Sigmoid colon (tissue), 7 donors: ENCODE measurements around the gene PHF5A. TPM values are rescaled to one million over a fixed set of nuclear protein-coding genes. Genes with fewer than 3 reads are reported as not detected.
"Not testable (repeated sequence)": the region's sequence is repeated elsewhere in the genome, so short reads cannot be mapped to it uniquely, and the experiment has no call there.

Source experiments
- DNase-seq: peaks from one replicate; pipeline ENCODE4 v3.0.0-alpha.2; 2019
- H3K27ac ChIP-seq, 4 donors: fragments of 200-600 bp; sonication (generic); one replicate each; pipeline ENCODE4 v1.5.1; 2016 to 2019; ENCODE audit warnings: mild to moderate bottlenecking in 1 of 4
- H3K27me3 ChIP-seq, 3 donors: fragments of 200-600 bp; sonication (generic); one replicate each; pipeline ENCODE4 v1.5.1; 2019; ENCODE audit warnings: mild to moderate bottlenecking in 1 of 3
- H3K36me3 ChIP-seq, 4 donors: fragments of 200-600 bp; sonication (generic); one replicate each; pipeline ENCODE4 v1.5.1; 2016 to 2019
- H3K4me1 ChIP-seq, 4 donors: fragments of 200-600 bp; sonication (generic); one replicate each; pipeline ENCODE4 v1.5.1; 2017 to 2019
- H3K4me3 ChIP-seq, 4 donors: fragments of 200-600 bp; sonication (generic); one replicate each; pipeline ENCODE4 v1.5.1; 2017 to 2019; ENCODE audit warnings: mild to moderate bottlenecking in 2 of 4, moderate library complexity in 1 of 4
- H3K9me3 ChIP-seq, 4 donors: fragments of 200-600 bp in 3 of 4; sonication (generic) in 3 of 4; one replicate each; pipeline versions ENCODE4 v1.5.1 to v1.6.1; 2013 to 2019
- EP300 ChIP-seq, 4 donors: sonication (generic); formaldehyde crosslinking; IDR thresholded peaks; one replicate each; pipeline ENCODE4 v1.6.1; 2017; ENCODE audit warnings: antibody characterized with exemption in 4 of 4
- POLR2A ChIP-seq, 2 donors: fragments of 450-650 bp; IDR thresholded peaks; one replicate each; pipeline ENCODE4 v1.6.1; 2016; ENCODE audit warnings: antibody characterized with exemption in 2 of 2, mild to moderate bottlenecking in 2 of 2, moderate library complexity in 2 of 2
- POLR2AphosphoS5 ChIP-seq, 4 donors: sonication (generic); formaldehyde crosslinking; IDR thresholded peaks; one replicate each; pipeline ENCODE4 v1.6.1; 2017; ENCODE audit warnings: antibody characterized with exemption in 4 of 4
- WGBS, 2 donors: extraction: QIAGEN DNeasy Blood & Tissue Kit; methylation state at CpG; one replicate each; pipeline ENCODE4 v1.1.7; 2013; 5-methylcytosine and 5-hydroxymethylcytosine counted together
- intact Hi-C: fragments of 100-400 bp; cut with DNase I; formaldehyde crosslinking; loops from one replicate; pipeline ENCODE4 v1.15.1; 2023
- polyA plus RNA-seq, 3 donors: library from polyadenylated mRNA; stranded (reverse); fragments of 200-250 nt; gene quantifications; one replicate each; pipeline ENCODE4 v1.2.3, GENCODE V29; 2013
- total RNA-seq, 4 donors: library from RNA; depleted of rRNA; stranded (reverse); fragments of >200 nt; gene quantifications; one replicate each; pipeline ENCODE4 v1.1.0, GENCODE V29; 2016
- TF ChIP-seq, protein P1 (sequence below), 4 experiments: fragments of 450-650 bp in 3 of 4; fragments of 200-600 bp in 1 of 4; IDR thresholded peaks; one replicate each; pipeline ENCODE4 v1.5.1; 2016 to 2019; ENCODE audit warnings: antibody characterized with exemption in 4 of 4, mild to moderate bottlenecking in 3 of 4, moderate library complexity in 2 of 4
- donor health status: healthy with polysubstance abuse.
- donor health status: Bipolar disorder and iron deficiency.
- donor health status: healthy.

Gene PHF5A
- total and polyA plus RNA-seq, 7 donors, result 31.9 to 59.6 (median 53.3) TPM

DNA sequence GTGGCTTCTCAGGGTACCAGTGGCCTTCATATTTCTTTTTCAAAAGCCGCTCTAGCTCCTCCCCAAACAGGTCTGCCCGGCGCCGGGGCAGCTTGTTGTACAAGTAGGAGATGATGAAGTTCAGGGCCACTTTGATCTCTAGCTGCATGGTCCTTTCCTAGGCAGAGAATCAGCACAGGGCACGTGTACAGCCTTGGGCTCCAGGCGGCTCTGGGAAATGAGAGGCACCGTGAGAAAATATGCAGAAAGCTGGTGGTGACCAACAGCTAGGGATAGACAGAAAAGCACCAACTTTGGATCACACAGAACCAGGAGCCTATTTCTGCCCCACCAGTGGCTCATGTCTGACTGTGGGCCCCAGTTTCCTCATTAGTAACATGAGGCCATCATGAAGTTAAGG lies 31.3 kb downstream of the PHF5A start:
- Histone ChIP-seq H3K27me3 (no peaks in the 10 kb centered on the region), H3K27ac (peak overlapping the region in 1 of 4 donors; percentile 12), H3K36me3 (peaks cover 24 to 65% (median 30%) of the 10 kb centered on the region in 4 donors), H3K4me1 (peaks cover 0 to 72% (median 50%) of the 10 kb centered on the region in 4 donors), H3K9me3 (no peaks in the 10 kb centered on the region), H3K4me3 (no peak overlapping the region)
- intact Hi-C loops, result no loop called here
- DNase-seq, result no peak
- TF ChIP-seq, protein P1, sequence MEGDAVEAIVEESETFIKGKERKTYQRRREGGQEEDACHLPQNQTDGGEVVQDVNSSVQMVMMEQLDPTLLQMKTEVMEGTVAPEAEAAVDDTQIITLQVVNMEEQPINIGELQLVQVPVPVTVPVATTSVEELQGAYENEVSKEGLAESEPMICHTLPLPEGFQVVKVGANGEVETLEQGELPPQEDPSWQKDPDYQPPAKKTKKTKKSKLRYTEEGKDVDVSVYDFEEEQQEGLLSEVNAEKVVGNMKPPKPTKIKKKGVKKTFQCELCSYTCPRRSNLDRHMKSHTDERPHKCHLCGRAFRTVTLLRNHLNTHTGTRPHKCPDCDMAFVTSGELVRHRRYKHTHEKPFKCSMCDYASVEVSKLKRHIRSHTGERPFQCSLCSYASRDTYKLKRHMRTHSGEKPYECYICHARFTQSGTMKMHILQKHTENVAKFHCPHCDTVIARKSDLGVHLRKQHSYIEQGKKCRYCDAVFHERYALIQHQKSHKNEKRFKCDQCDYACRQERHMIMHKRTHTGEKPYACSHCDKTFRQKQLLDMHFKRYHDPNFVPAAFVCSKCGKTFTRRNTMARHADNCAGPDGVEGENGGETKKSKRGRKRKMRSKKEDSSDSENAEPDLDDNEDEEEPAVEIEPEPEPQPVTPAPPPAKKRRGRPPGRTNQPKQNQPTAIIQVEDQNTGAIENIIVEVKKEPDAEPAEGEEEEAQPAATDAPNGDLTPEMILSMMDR (IDR thresholded peaks at IDR 0.05), result no peak
- TF ChIP-seq POLR2A (IDR thresholded peaks at IDR 0.05) (no peak), POLR2AphosphoS5 (IDR thresholded peaks at IDR 0.05) (no peak), EP300 (IDR thresholded peaks at IDR 0.05) (no peak)
- 93 to 94% methylated on average over 7 of the region's 7 CpGs for WGBS, 2 donors

DNA sequence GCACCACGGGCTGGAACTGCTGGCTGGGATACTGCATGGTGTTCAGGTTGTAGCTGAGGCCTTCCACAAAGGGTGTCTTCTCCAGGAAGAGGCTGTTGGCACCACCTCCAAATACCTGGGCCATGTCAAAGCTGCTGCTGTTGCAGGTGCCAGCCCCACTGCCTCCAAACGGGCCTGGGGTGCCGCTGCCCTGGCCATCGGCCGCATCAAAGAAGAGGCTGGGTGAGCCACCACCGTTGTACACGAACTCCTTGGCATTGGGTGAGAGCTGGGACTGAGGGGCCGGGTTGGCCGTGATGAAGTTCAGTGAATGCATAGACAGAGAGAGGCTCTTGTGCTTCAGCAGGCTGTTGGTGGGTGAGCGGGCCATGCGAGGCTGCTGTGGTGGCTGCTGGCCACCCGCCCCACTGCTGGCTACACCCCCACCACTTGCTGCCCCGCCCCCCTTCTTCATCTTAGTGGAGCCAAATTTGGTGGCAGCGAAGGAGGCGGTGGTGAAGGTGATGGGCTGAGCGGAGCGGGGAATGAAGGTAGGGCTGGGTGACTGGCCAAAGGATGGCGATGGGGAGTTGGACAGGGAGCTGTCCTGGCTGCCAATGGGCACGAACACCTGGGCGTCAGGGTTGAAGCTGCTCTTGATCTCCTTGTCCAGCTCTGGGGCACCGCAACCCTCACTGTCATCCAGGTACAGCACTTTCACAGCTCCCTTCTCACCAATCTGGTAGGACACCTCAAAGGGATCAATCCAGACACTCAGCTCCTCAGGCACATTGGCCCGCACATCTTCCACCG lies 32.0 kb downstream of the PHF5A start:
- peak overlapping the region in 3 of 4 donors; percentile 23 to 47 (median 44) for H3K27ac ChIP-seq
- intact Hi-C loops, result no loop called here
- H3K36me3 ChIP-seq, result peaks cover 24 to 65% (median 32%) of the 10 kb centered on the region in 4 donors
- TF ChIP-seq POLR2AphosphoS5 (IDR thresholded peaks at IDR 0.05) (peak in 2 of 4 donors; percentile 35 to 43), EP300 (IDR thresholded peaks at IDR 0.05) (no peak), POLR2A (IDR thresholded peaks at IDR 0.05) (no peak)
- TF ChIP-seq, protein P1 (IDR thresholded peaks at IDR 0.05), result no peak
- no peaks in the 10 kb centered on the region for H3K27me3 ChIP-seq
- WGBS, 2 donors, result 88 to 89% methylated on average over 23 of the region's 23 CpGs
- peaks cover 0 to 65% (median 47%) of the 10 kb centered on the region in 4 donors for H3K4me1 ChIP-seq
- DNase-seq, result no peak
- H3K4me3 ChIP-seq, result no peak overlapping the region
- H3K9me3 ChIP-seq, result no peaks in the 10 kb centered on the region

DNA sequence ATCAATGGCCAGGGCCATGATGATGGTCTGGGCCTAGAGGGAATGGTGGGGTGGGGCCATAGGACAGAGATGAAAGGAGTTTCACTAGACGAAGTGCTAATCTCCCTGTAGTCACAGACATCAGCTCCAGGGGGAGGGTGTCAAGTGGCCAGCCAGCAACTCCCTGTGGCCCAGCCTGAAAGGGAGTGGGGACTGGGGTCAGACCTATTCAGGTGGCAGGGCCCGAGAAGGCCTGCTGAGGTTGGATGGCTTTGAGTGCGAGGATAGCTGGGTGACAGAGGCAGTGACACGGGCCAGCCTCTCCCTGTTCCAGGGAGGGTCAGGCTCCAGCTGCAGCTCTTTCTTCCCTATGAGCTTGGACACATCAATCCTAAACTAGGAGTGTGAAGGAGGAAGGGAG lies 32.9 kb downstream of the PHF5A start:
- no peak for DNase-seq
- no peaks in the 10 kb centered on the region for H3K9me3 ChIP-seq
- 73 to 77% methylated on average over 4 of the region's 4 CpGs for WGBS, 2 donors
- peak overlapping the region; percentile 23 to 47 (median 38) for H3K27ac ChIP-seq
- TF ChIP-seq EP300 (IDR thresholded peaks at IDR 0.05) (no peak), POLR2A (IDR thresholded peaks at IDR 0.05) (no peak), POLR2AphosphoS5 (IDR thresholded peaks at IDR 0.05) (peak in 1 of 4 donors; percentile 25)
- TF ChIP-seq, protein P1 (IDR thresholded peaks at IDR 0.05), result no peak
- H3K4me3 ChIP-seq, result no peak overlapping the region
- H3K36me3 ChIP-seq, result peaks cover 24 to 66% (median 34%) of the 10 kb centered on the region in 4 donors
- H3K4me1 ChIP-seq, result peaks cover 0 to 59% (median 40%) of the 10 kb centered on the region in 4 donors
- intact Hi-C loops, result no loop called here
- no peaks in the 10 kb centered on the region for H3K27me3 ChIP-seq

DNA sequence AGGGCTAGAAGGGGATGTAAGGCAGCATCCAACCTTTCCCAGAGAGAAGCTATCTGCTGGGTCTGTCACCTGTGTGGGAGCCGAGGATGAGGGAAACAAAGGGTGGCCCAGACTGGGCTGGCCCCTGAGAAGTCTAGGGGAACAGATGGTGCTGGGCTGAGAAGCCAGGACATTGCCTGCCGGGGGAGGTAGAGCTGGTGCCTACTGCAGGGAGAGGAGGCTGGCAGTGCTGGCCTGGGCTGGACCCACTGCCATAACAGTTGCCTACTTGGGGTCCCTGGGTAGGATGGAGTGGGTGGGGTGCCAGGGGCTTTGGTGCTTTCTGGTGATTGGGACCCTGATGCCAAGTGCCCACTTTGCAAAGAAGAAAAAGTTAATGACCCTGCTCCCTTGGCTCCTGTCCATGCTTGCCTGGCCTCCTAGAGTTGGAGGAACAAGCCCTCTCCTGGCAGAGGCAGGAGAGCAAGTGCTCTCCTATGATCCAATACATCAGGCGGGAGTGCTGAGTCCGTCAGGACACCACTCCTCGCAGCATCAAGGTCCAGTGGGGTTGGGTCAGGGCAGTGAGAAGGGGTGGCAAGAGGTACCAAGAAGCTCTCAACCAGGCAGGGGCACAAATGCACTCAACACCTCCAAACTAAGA lies 34.0 kb downstream of the PHF5A start:
- Histone ChIP-seq H3K4me1 (peaks cover 0 to 49% (median 33%) of the 10 kb centered on the region in 4 donors), H3K27ac (peak overlapping the region; percentile 23 to 47 (median 38)), H3K36me3 (peaks cover 24 to 65% (median 34%) of the 10 kb centered on the region in 4 donors)
- intact Hi-C loops, H3K27me3 ChIP-seq, DNase-seq, H3K9me3 ChIP-seq, H3K4me3 ChIP-seq: not testable (repeated sequence)
- TF ChIP-seq POLR2AphosphoS5 (IDR thresholded peaks at IDR 0.05), result peak in 1 of 4 donors; percentile 12
- 84 to 88% methylated on average over 5 of the region's 5 CpGs for WGBS, 2 donors

DNA sequence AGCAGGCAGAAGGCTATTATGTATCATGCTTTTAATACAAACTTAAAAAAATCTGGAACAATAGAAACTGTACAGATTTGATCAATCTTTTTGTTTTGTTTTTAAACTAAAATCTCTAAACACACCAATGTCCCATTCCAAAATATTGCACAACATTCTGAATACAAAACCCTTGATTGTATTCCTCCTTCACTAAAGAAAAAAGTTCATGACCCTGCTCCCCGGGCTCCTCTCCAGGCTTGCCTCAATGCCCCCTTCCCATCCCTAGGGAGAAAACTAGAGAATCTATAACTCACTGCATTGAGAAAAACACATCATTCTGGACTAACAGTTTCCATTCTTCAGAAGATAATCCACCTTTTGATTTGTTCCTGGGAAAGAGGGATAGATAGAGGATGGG lies 35.0 kb downstream of the PHF5A start:
- H3K4me3 ChIP-seq, H3K27me3 ChIP-seq, intact Hi-C loops, H3K9me3 ChIP-seq, DNase-seq: not testable (repeated sequence)
- 85 to 91% methylated on average over 1 of the region's 1 CpG for WGBS, 2 donors
- peaks cover 24 to 65% (median 34%) of the 10 kb centered on the region in 4 donors for H3K36me3 ChIP-seq
- H3K27ac ChIP-seq, result peak overlapping the region; percentile 3 to 47 (median 35)
- peaks cover 0 to 40% (median 23%) of the 10 kb centered on the region in 4 donors for H3K4me1 ChIP-seq
